ENCODE measurements around the gene KRTAP21-1.

Gene KRTAP21-1

GRCh38 chr21:30707409-30707808, 47.8 kb downstream of the KRTAP21-1 start:
- ChIA-PET POLR2A (ENCODE audit: low non-redundant PET) (no interaction called here), CTCF (no interaction called here)
- TF ChIP-seq CTCF (conservative IDR thresholded peaks at IDR 0.05; ENCODE audit: low read depth) = no peak
- DNase-seq (ENCODE audit: low spot score) = no peak
- H3K27ac ChIP-seq = no peak overlapping the region
